ENCODE results near the gene INTS3. TPM values are rescaled to one million over a fixed set of nuclear protein-coding genes. Genes with fewer than 3 reads are reported as not detected.
"Not testable (repeated sequence)": the region's sequence is repeated elsewhere in the genome, so short reads cannot be mapped to it uniquely, and the experiment has no call there.

Gene INTS3
- total RNA-seq, 1 experiment from 2014 or later: 28.9 TPM

DNA sequence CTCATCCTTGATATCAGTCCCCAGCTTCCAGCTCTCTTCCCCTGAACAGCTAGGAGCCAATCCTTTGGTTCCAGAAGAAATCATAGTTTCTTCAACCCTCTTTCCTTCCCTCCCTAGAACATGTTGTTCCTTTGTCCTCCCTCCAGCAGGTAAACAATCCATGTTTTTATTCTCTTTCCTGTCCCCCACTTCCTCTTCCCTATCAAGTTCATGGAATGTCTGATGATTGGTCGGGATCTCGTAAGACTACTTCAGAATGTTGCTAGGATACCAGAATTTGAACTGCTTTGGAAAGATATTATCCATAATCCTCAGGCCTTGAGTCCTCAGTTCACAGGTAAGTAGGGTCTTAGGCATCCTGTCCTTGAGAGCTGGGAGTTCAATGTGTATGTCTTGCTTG, 24.2 kb downstream of the INTS3 start:
- no peak for DNase-seq (ENCODE audit: low spot score)

DNA sequence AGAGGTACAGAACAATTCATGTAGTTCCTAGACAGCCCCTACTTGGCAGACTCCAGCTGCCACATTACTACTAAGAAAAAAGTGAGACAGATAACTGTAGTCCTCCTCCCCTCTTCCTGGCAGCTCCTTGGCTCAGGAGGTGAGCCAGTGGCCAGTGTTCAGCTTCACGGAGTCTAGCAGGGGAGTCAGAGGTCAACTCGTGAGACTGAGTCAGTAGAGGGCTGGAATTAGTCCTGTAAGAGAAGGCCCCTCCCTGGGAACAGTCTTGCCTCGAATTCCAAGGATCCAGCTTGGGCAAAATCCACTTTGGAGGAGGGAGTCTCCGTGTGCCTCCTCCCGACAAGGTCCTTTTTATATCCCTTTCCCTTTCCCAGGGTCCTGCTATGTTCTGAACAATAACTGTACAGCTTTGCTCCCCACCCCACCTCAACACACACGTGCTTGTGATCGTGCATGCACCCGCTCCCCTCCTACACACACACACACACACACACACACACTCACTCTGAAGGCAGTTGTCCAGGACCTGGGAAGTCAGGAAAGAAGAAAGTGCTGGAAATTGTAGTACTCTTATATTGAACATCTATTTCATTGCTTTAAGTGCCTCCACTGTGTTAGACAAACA, 24.8 kb downstream of the INTS3 start:
- DNase-seq (ENCODE audit: low spot score): no peak

DNA sequence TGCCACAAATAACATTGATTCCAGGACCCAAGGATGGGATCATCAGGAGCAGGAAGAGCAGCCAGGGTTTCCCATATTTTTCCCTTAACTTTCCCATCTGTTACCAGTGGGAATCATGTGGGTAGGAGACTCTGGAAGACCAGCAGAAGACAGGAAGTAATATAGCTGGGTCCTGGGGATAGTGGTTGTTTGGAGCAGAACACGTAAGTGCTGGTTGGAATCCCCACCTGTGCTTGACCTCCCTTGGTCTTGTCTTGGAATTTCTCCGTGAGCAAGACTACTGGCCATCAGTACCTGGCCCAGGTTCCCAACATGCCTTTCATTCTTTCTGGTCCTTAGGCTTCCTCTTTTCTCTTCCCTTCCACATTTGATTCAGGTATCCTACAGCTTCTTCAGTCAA, 26.4 kb downstream of the INTS3 start:
- DNase-seq (ENCODE audit: low spot score): no peak

DNA sequence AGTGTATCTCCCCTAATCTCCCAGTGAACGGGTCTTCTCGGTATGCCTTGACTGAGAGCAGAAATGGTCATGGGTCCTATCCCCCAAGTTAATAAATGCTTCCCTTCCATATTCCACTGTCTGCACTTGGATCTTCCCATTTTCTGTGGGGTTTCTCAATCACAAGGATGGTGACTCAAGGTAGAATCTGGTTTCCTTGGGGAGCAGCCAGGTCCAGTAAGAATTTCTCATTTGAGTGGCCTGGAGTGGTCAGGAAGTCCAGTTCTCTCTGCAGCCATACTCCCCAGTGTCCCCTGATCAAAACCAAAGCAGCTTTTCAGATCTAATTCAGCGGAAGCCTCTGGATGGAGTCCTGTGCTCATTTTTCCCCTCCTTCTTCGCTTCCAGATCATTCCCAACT, 32.6 kb downstream of the INTS3 start:
- DNase-seq (ENCODE audit: low spot score): no peak

DNA sequence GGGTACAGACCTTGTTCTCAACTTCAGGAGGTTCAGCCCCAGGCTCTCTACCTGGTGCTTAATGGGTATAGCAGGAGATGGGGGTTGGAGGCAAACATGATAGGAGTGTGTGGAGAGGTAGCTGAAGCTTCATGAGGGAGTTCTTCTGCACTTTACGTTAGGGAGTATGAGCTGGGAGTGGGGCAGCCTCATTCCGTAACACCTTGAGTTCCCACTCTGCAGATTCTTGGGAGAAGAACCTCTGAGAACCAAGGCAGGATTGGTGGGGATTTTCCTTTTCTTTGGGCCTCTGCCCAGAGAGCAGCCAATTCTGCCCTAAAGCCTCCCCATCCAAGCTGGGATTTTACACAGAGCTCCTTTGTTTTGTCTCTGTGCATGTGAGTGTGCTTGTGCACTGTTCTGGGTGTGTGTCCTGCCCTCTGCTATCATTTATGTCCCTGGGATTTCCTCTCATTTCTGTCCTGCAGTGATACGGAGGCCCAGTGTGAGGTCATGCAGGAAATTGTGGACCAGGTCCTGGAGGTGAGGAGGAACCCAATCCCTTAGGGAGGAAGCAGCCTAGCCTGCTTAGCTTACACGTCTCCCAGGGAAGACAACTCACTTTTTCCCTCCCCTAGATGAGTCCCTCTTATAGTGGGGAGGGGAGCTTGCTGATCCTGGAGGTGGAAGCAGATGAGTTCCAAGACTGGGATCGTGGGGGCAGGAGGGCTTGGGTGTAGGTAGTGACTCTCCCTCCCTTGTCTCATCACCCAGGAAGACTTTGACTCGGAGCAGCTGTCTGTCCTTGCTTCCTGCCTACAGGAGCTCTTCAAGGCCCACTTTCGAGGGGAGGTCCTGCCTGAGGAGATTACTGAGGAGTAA, 35.7 kb downstream of the INTS3 start:
- no peak for DNase-seq (ENCODE audit: low spot score)

DNA sequence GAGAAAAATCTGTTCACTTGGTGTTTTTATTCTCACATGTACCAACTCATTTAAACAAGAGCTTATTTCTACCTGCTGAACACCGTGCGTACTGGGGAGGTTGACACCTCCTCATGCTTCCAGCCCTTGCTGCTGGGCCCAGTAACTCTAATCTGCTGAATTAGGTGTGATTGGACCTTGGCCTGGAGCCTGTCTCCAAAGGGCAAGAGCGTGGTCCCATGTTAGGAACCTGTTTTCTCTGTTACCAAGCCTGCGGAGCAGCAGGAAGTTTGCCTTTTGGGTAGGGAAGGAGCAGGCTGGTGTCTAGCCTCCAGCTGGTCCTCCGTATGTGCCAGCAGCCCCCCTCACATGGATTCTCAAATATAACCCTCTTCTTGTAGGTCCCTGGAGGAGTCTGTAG, 36.5 kb downstream of the INTS3 start:
- DNase-seq (ENCODE audit: low spot score): no peak

DNA sequence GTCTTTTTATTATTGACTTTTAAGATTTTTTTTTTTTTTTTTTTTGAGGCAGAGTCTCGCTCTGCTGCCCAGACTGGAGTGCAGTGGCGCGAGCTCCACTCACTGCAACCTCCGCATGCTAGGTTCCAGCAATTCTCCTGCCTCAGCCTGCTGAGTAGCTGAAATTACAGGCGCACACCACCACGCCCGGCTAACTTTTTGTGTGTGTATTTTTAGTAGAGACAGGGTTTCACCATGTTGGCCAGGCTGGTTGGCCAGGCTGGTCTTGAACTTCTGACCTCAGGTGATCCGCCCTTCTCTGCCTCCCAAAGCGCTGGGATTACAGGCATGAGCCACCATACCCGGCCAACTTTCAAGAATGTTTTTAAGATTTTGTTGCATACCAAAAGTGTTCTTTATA, 38.8 kb downstream of the INTS3 start:
- not testable (repeated sequence) for DNase-seq (ENCODE audit: low spot score)

DNA sequence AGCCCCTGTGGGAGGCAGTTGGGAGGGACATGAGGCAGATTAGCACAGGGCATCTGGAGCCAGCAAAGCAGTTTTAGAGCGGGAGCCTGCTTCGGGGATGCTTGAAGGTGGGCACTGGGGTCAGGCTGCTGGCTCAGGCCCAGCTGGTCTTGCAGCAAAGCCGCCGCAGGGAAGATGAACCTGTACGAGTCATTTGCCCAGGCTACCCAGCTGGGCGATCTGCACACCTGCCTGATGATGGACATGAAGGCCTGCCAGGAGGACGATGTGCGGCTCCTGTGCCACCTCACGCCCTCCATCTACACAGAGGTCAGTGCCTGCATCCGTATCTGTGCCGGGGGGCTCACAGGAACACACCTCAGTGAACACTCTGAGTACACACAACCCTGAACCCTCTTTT, 39.7 kb downstream of the INTS3 start:
- DNase-seq (ENCODE audit: low spot score): no peak

DNA sequence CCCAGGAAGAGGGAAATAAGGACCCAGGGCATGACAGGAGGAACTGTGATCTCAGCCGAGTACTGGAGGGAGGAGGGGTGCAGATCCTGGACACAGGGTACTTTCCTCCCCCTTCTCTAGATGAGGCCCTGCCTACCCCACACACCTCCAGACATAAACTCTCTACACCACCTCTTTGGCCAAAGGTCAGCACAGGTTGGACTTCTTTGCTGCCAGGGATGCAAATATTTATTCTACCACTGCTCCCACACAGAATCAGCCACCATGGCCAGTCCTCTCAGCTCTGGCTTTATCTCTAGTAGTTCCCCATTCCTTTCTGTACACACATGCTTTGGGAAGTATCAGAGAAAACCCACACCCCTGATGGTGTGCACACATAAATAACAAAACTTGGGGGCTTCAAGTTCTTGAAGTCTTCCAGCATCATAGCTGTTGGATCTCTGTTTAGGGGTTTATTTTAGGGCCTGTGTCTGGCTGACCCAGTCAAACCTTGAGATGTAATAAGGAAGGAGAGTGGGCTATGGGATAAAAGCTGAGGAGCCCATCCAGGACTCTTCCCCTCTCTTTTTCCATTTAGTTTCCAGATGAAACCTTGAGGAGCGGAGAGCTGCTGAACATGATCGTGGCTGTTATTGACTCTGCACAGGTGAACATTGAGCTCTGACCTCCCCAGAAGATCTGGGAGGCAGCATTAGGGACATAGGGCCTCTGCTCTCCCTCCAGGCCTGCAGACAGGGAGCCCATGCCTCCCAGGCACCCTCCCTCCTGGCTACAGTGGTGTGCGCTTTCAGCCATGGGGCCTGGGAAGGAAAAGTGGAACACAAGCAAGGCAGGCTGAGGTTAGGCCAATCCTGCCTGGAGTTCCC, 40.7 kb downstream of the INTS3 start:
- no peak for DNase-seq (ENCODE audit: low spot score)

DNA sequence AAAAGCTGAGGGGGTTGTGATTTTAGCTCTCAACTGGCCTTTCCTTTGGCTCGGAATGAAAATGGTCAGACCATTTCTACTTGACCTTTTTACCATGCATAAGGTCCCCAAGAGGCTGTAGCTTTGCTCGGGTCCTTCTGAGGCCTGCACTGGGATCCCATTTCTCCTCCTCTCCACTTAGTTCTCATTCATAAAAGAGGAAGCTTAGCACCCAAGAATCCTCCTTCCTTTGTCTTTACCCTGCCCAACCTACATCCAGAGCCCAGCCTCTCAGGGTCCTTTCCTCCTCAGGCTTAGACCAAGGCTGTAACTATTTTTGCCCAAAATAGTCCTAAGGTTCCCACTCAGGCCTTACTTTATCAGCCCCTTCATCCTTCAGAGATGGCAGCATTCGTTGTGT, 41.4 kb downstream of the INTS3 start:
- DNase-seq (ENCODE audit: low spot score): no peak

DNA sequence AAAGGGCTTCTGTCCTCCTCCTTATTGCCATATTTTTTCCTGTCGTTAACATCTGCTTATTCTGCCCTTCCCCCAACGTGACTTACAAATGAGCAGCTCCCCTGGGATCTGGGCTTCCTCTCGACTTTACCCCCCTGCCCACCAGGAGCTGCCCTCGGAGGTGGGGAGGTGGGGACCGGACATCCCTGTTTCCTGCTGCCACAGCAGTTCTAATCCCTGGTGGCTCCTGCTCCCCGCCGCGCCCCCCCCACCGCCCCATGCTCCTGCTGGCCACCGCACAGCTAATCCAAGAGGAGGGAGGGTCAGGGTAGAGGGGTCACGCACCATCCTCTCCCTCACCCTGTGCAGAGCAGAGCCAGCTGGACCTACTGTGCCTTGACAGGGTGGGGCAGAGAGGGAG, 42.9 kb downstream of the INTS3 start:
- no peak for DNase-seq (ENCODE audit: low spot score)

DNA sequence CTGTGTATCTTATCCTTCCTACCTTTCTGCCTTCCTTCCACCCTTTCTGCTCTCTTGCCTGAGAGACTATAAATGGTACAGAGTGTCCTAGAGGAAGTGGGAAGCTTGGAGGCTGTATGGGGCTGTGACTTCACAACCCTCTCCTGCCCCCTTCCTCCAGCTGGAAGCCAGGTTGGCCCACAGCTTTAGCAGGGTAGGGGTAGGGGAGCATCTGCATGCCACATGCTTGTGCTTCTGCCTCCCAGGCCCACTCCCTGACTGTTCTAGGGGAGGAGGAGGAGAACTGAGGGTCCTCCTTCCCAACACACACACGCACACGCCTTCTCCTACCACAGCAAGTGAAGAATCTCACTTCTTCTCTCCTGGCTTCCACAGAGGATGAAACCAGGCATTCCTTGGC, 43.4 kb downstream of the INTS3 start:
- no peak for DNase-seq (ENCODE audit: low spot score)

DNA sequence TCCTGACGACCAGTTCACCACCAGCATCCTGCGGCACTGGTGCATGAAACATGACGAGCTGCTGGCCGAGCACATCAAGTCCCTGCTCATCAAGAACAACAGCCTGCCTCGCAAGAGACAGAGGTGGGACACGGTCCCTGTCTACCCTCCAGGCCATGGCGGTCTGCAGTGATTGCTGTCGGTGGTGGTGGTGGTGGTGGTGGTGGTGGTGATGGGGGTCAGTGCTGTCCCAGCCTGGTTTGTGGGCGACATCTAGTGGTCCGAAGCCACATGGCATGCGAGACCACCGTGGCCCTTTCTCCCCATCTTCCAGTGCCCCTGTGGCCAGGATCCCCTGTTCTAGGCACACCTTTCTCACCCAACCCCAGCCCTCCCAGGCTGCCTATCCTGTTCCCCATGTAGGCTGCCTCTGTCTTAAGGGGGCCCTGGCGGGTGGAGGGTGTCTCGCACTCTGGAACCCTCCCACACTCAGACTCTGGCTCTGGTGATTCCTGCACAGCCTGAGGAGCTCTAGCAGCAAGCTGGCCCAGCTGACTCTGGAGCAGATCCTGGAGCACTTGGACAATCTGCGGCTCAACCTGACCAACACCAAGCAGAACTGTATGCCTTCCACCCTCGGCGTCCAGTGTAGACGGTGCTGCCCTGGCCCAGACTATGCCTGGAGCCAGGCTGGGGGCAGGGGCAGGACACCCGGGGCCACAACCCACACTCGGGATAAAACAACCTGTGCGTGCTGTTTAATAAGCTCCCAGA, 44.2 kb downstream of the INTS3 start:
- DNase-seq (ENCODE audit: low spot score): no peak

DNA sequence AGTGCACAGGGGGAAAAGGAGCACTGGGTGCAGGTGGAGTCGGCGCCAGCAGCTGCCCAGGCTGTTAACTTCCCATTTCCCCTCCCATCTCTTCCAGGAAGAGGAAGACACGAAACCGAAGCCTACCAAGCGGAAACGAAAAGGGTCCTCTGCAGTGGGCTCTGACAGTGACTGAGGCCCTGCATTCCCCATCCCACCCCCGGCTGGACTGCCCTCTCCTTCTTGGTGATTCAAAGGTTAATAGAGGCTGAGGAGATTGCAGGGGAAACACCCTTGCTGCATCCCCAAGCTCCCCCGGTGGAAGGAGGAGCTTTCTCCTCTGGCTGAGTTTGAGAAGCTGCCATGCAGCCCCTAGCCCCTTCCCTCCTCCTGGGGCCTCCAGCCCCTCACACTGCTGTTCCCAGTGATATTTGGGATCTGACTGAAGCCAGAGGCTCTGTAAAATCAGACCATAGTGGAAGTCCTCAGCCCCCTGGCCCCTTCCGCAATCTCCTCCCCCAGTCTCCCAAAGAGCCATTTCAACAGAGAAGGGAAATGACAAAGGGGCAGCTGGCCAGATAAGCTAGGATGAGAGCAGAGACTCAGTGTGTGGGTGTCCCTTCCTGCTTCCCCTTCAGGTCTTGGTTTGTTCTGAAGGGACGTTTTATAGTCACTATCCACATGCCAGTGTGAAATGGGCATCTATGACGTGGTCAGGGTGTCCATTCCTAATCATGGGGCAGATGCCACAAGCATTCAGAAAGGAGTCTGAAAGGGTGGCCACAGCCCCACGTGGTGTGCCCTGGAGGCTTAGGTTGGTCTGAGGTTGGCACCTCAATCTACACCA, 45.5 kb downstream of the INTS3 start:
- DNase-seq (ENCODE audit: low spot score): no peak

DNA sequence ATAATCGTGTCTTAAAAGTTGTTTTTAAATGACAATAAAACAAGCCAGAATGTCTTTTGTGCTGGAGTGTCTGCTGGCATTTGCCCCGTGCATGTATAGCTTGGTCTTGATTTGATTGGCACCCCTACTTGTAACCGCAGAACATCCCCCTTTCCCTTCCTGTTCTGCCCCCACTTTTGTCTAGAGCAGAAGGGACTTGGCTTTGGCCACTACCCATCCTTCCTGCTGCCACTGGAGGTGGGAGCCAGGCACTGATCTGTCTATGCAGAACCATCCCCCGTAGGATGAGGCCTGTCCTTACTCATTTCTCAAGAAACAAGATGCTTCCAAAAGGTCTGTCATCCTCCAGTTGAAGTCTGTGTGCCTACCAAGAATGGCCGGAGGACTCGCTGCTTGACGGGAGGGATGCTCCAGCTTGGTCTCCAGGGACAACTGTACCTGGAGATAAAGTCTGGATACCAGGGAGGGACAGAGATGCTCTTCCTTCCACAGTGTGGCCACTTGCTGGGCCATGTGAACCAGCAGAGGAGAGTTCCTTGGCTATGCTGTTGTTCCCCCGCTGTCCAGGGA, 46.3 kb downstream of the INTS3 start:
- DNase-seq (ENCODE audit: low spot score): no peak

DNA sequence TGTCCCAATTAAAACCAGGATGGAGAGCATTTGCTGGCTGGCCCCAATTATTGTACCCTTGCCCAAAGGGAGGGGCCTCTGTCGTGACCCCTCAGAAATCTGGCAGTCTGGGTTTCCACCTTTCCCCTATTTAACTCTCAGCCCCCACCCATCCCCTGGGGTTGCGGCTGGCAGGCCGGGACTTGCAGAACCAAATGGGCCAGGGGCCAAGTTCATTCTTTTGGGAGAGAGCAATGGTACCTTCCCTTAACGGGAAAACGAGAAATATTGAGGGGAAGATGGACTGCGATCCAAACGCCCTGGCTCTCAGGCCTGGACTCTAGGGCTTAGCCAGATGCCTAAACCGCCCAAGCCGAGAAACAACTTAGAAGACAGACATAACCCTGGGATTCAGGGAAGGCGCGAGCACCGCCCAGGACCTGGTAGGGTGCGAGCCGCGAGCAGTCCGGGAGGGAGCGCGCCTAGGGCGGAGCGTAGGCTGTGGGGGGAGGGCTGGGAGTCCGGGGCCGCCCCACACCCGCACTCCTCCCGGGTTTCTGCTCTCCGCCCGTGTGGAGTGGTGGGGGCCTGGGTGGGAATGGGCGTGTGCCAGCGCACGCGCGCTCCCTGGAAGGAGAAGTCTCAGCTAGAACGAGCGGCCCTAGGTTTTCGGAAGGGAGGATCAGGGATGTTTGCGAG, 47.1 kb downstream of the INTS3 start, which contains the start of gene SLC27A3:
Gene SLC27A3, plus strand, starts transcription at position 628 of the 678 bp plus-strand sequence. CDS start 91 bp downstream, outside the sequence.
- peak; percentile 55 for DNase-seq (ENCODE audit: low spot score)

DNA sequence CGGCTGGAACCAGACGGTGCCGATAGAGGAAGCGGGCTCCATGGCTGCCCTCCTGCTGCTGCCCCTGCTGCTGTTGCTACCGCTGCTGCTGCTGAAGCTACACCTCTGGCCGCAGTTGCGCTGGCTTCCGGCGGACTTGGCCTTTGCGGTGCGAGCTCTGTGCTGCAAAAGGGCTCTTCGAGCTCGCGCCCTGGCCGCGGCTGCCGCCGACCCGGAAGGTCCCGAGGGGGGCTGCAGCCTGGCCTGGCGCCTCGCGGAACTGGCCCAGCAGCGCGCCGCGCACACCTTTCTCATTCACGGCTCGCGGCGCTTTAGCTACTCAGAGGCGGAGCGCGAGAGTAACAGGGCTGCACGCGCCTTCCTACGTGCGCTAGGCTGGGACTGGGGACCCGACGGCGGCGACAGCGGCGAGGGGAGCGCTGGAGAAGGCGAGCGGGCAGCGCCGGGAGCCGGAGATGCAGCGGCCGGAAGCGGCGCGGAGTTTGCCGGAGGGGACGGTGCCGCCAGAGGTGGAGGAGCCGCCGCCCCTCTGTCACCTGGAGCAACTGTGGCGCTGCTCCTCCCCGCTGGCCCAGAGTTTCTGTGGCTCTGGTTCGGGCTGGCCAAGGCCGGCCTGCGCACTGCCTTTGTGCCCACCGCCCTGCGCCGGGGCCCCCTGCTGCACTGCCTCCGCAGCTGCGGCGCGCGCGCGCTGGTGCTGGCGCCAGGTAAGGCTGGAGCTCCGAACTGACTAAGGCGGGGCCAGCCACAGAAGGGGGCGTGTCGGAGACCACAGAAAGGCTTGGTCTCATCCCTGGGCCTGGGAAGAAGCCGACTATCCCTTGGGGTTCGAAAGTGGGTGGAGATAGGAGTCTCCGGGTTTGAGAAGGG, 47.8 kb downstream of the INTS3 start:
- peak; percentile 72 for DNase-seq (ENCODE audit: low spot score)

DNA sequence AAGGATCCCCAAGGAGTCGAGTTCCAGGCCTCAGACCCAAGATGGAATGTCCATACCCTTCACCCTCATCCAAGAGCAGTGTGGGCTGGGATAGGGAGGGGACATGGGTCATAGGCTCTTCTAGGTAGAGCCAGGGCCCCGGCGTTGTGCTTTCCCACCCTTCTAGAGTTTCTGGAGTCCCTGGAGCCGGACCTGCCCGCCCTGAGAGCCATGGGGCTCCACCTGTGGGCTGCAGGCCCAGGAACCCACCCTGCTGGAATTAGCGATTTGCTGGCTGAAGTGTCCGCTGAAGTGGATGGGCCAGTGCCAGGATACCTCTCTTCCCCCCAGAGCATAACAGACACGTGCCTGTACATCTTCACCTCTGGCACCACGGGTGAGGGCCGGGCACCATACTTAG, 48.5 kb downstream of the INTS3 start:
- DNase-seq (ENCODE audit: low spot score): no peak
